ENCODE measurements around the gene PLAAT4.
"Not testable (repeated sequence)": the region's sequence is repeated elsewhere in the genome, so short reads cannot be mapped to it uniquely, and the experiment has no call there.

The PLAAT4 gene

GRCh38 chr11:63543711-63544110 is 7.1 kb downstream of the PLAAT4 start:
- no peak for TF ChIP-seq CTCF (IDR thresholded peaks at IDR 0.05; ENCODE audit: insufficient read depth, low read depth, low read length, missing control alignments)
- no peak for DNase-seq (ENCODE audit: low read depth)
- H3K4me3 ChIP-seq (ENCODE audit: low read length): no peak overlapping the region

GRCh38 chr11:63547061-63547460 is 10.5 kb downstream of the PLAAT4 start:
- no peak for TF ChIP-seq CTCF (IDR thresholded peaks at IDR 0.05; ENCODE audit: insufficient read depth, low read depth, low read length, missing control alignments)
- no peak for DNase-seq (ENCODE audit: low read depth)
- no peak overlapping the region for H3K4me3 ChIP-seq (ENCODE audit: low read length)

GRCh38 chr11:63548178-63548577 is 11.6 kb downstream of the PLAAT4 start:
- H3K4me3 ChIP-seq (ENCODE audit: low read length): no peak overlapping the region
- no peak for DNase-seq (ENCODE audit: low read depth)
- TF ChIP-seq CTCF (IDR thresholded peaks at IDR 0.05; ENCODE audit: insufficient read depth, low read depth, low read length, missing control alignments): no peak

GRCh38 chr11:63549411-63549810 is 12.8 kb downstream of the PLAAT4 start:
- TF ChIP-seq CTCF (IDR thresholded peaks at IDR 0.05; ENCODE audit: insufficient read depth, low read depth, low read length, missing control alignments): no peak
- H3K4me3 ChIP-seq (ENCODE audit: low read length): no peak overlapping the region
- DNase-seq (ENCODE audit: low read depth): no peak

- H3K4me3 ChIP-seq (ENCODE audit: low read length); DNase-seq (ENCODE audit: low read depth): not testable (repeated sequence)
Measured at GRCh38 chr11:63550156-63550700, 13.6 kb downstream of the PLAAT4 start.

GRCh38 chr11:63551091-63551888 is 14.7 kb downstream of the PLAAT4 start:
- no peak for TF ChIP-seq CTCF (IDR thresholded peaks at IDR 0.05; ENCODE audit: insufficient read depth, low read depth, low read length, missing control alignments)
- no peak for DNase-seq (ENCODE audit: low read depth)
- H3K4me3 ChIP-seq (ENCODE audit: low read length): no peak overlapping the region

- DNase-seq (ENCODE audit: low read depth): no peak
- no peak overlapping the region for H3K4me3 ChIP-seq (ENCODE audit: low read length)
- no peak for TF ChIP-seq CTCF (IDR thresholded peaks at IDR 0.05; ENCODE audit: insufficient read depth, low read depth, low read length, missing control alignments)
Measured at GRCh38 chr11:63551889-63552266, 15.3 kb downstream of the PLAAT4 start.

All from epithelial cell of esophagus (primary cell).